Uterus (tissue), 2 donors: ENCODE measurements around the gene MSX1.

Experiments
- POLR2A ChIP-seq, 2 donors: fragments of 450-650 bp; IDR thresholded peaks; one replicate each; pipeline ENCODE4 v1.6.1; 2016; ENCODE audit warnings: antibody characterized with exemption in 2 of 2, mild to moderate bottlenecking in 1 of 2, moderate library complexity in 1 of 2
- TF ChIP-seq, protein P1 (sequence below), 4 experiments: fragments of 200-600 bp in 2 of 4; fragments of 450-650 bp in 2 of 4; sonication (generic) in 2 of 4; IDR thresholded peaks; one replicate each; pipeline ENCODE4 v1.5.1; 2016 to 2019; ENCODE audit warnings: antibody characterized with exemption in 4 of 4, mild to moderate bottlenecking in 2 of 4, moderate library complexity in 1 of 4

DNA sequence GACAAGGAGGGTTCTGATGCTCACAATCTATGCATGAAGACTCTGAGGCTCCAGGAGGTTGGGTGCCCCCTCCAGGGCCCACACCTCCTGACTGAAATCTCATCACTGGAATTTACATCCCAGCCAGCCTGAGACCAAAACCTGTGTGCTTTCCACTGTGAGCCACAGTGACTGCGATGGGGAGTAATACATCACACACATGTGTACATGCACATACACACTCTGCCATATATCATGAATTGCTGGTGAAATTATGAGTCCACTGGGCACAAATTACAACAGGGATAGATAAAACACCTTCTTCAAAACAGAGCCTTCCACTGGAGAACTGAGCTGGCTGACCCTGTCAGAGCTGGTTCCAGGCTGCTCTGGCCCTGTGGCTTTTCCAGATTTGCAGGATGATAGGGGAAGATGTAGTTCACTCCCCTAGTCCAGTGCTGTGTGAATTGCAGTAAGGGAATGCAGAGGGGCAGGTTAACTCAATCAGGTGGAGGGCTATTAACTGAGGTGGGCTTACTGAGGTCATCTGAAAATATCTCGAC lies 35.8 kb upstream of the MSX1 start:
- TF ChIP-seq, protein P1, sequence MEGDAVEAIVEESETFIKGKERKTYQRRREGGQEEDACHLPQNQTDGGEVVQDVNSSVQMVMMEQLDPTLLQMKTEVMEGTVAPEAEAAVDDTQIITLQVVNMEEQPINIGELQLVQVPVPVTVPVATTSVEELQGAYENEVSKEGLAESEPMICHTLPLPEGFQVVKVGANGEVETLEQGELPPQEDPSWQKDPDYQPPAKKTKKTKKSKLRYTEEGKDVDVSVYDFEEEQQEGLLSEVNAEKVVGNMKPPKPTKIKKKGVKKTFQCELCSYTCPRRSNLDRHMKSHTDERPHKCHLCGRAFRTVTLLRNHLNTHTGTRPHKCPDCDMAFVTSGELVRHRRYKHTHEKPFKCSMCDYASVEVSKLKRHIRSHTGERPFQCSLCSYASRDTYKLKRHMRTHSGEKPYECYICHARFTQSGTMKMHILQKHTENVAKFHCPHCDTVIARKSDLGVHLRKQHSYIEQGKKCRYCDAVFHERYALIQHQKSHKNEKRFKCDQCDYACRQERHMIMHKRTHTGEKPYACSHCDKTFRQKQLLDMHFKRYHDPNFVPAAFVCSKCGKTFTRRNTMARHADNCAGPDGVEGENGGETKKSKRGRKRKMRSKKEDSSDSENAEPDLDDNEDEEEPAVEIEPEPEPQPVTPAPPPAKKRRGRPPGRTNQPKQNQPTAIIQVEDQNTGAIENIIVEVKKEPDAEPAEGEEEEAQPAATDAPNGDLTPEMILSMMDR (IDR thresholded peaks at IDR 0.05), result no peak
- TF ChIP-seq POLR2A (IDR thresholded peaks at IDR 0.05), result no peak
